Measurements from ENCODE around the gene POU6F1.

The POU6F1 gene

GRCh38 chr12:51253276-51253675 lies 35.4 kb upstream of the POU6F1 start:
- no peak for DNase-seq (ENCODE audit: extremely low read depth, low read depth)
- TF ChIP-seq CTCF (IDR thresholded peaks at IDR 0.05; ENCODE audit: low read depth, low read length, missing control alignments): no peak
- no peak overlapping the region for H3K4me3 ChIP-seq (replicated peaks; ENCODE audit: low read depth, low read length)

- no peak overlapping the region for H3K4me3 ChIP-seq (replicated peaks; ENCODE audit: low read depth, low read length)
- TF ChIP-seq CTCF (IDR thresholded peaks at IDR 0.05; ENCODE audit: low read depth, low read length, missing control alignments): no peak
- DNase-seq (ENCODE audit: extremely low read depth, low read depth): no peak
These were observed 29.8 kb upstream of the POU6F1 start for GRCh38 chr12:51247523-51248206.

- peak; percentile 15 for TF ChIP-seq CTCF (IDR thresholded peaks at IDR 0.05; ENCODE audit: low read depth, low read length, missing control alignments)
- peak; percentile 70 for DNase-seq (ENCODE audit: extremely low read depth, low read depth)
- no peak overlapping the region for H3K4me3 ChIP-seq (replicated peaks; ENCODE audit: low read depth, low read length)
These were observed 28.5 kb upstream of the POU6F1 start for GRCh38 chr12:51246254-51246853.

- DNase-seq (ENCODE audit: extremely low read depth, low read depth): no peak
- H3K4me3 ChIP-seq (replicated peaks; ENCODE audit: low read depth, low read length): no peak overlapping the region
- TF ChIP-seq CTCF (IDR thresholded peaks at IDR 0.05; ENCODE audit: low read depth, low read length, missing control alignments): no peak
These were observed 27.8 kb upstream of the POU6F1 start for GRCh38 chr12:51245476-51246253.

- H3K4me3 ChIP-seq (replicated peaks; ENCODE audit: low read depth, low read length): no peak overlapping the region
- no peak for TF ChIP-seq CTCF (IDR thresholded peaks at IDR 0.05; ENCODE audit: low read depth, low read length, missing control alignments)
- DNase-seq (ENCODE audit: extremely low read depth, low read depth): no peak
These were observed 26.4 kb upstream of the POU6F1 start for GRCh38 chr12:51244269-51244668.

GRCh38 chr12:51242876-51243275 lies 25.0 kb upstream of the POU6F1 start:
- no peak for DNase-seq (ENCODE audit: extremely low read depth, low read depth)
- TF ChIP-seq CTCF (IDR thresholded peaks at IDR 0.05; ENCODE audit: low read depth, low read length, missing control alignments): no peak

More at GRCh38 chr12:51242876-51243275, 25.0 kb upstream of the POU6F1 start:
- H3K4me3 ChIP-seq (replicated peaks; ENCODE audit: low read depth, low read length): no peak overlapping the region

Measured in HFF-Myc (cell line).